Transverse colon (tissue), 4 donors: ENCODE data around the gene SPIRE1.

Source experiments
- CTCF ChIP-seq, 5 experiments: fragments of 200-600 bp in 3 of 5; fragments of 450-650 bp in 2 of 5; sonication (generic) in 3 of 5; IDR thresholded peaks; 1 replicate in 2 of 5; 2 replicates in 3 of 5; pipeline ENCODE4 v1.5.1; 2016 to 2017; ENCODE audit warnings: antibody characterized with exemption in 5 of 5, inconsistent platforms in 3 of 5, mild to moderate bottlenecking in 2 of 5, moderate library complexity in 1 of 5
- POLR2A ChIP-seq: fragments of 450-650 bp; IDR thresholded peaks from one replicate; pipeline ENCODE4 v1.6.1; 2016; ENCODE audit warnings: antibody characterized with exemption, mild to moderate bottlenecking, moderate library complexity
- POLR2AphosphoS5 ChIP-seq, 3 donors: sonication (generic); formaldehyde crosslinking; IDR thresholded peaks; one replicate each; pipeline ENCODE4 v1.6.1; 2016; ENCODE audit warnings: antibody characterized with exemption in 3 of 3

DNA sequence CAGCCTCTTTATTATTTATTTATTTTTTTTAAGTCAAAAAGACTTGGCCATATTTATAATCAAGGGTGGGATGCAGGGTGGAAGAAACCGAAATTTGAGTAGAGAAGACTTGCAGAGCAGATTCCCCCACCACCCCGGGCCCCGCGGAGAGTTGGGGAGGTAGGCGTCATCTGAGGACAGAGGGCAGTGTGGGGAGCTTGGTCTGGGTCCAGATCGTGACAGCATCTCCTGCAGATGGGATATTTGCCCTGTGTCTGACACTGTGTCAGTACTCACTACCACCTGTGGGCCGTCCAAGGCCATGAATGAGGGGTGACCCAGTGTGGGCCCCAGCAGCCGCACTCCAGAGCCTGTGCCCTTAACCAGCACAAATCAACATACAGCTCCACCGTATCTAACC lies 260.7 kb downstream of the SPIRE1 start:
- TF ChIP-seq POLR2A: no peak
- TF ChIP-seq CTCF (IDR thresholded peaks at IDR 0.05): no peak
- TF ChIP-seq POLR2AphosphoS5 (IDR thresholded peaks at IDR 0.05): no peak
